Activated naive CD4-positive, alpha-beta T cell treated with anti-CD3 and anti-CD28 coated beads for 36 hours (primary cell): ENCODE results near the gene DET1. TPM values are rescaled to one million over a fixed set of nuclear protein-coding genes. Genes with fewer than 3 reads are reported as not detected.
"Not testable (repeated sequence)": the region's sequence is repeated elsewhere in the genome, so short reads cannot be mapped to it uniquely, and the experiment has no call there.

Experiments
- CTCF ChIA-PET: fragments of 350-600 bp; sonication (Branson Sonifier 250); formaldehyde crosslinking; loops from one replicate; lab custom pipeline; 2021; ENCODE audit warnings: antibody characterized with exemption; lab: Charles Lee
- DNase-seq: peaks from one replicate; pipeline ENCODE4 v3.0.0-alpha.2; 2020
- H3K27ac Mint-ChIP-seq: one replicate; pipeline ENCODE4 v1.8.0; 2021; ENCODE audit warnings: mild to moderate bottlenecking, mixed read lengths
- H3K27me3 Mint-ChIP-seq: one replicate; pipeline ENCODE4 v1.8.0; 2021; ENCODE audit warnings: low read depth, mixed read lengths
- H3K36me3 Mint-ChIP-seq: one replicate; pipeline ENCODE4 v1.8.0; 2021; ENCODE audit warnings: low read depth, mixed read lengths
- H3K4me1 Mint-ChIP-seq: one replicate; pipeline ENCODE4 v1.8.0; 2021; ENCODE audit warnings: low read depth, mixed read lengths
- H3K4me3 Mint-ChIP-seq: one replicate; pipeline ENCODE4 v1.8.0; 2021; ENCODE audit warnings: mild to moderate bottlenecking, moderate library complexity, mixed read lengths
- H3K9me3 Mint-ChIP-seq: one replicate; pipeline ENCODE4 v1.8.0; 2021; ENCODE audit warnings: mixed read lengths
- intact Hi-C: fragments of 100-400 bp; cut with micrococcal nuclease; formaldehyde crosslinking; loops from one replicate; pipeline ENCODE4 v1.15.1; 2023
- total RNA-seq, 2 experiments: library from RNA; stranded (reverse); gene quantifications; one replicate each; pipeline ENCODE4 v1.2.3, GENCODE V29; 2021

Gene DET1
- total RNA-seq, 2 experiments from 2014 or later: 2.0 to 2.9 TPM

DNA sequence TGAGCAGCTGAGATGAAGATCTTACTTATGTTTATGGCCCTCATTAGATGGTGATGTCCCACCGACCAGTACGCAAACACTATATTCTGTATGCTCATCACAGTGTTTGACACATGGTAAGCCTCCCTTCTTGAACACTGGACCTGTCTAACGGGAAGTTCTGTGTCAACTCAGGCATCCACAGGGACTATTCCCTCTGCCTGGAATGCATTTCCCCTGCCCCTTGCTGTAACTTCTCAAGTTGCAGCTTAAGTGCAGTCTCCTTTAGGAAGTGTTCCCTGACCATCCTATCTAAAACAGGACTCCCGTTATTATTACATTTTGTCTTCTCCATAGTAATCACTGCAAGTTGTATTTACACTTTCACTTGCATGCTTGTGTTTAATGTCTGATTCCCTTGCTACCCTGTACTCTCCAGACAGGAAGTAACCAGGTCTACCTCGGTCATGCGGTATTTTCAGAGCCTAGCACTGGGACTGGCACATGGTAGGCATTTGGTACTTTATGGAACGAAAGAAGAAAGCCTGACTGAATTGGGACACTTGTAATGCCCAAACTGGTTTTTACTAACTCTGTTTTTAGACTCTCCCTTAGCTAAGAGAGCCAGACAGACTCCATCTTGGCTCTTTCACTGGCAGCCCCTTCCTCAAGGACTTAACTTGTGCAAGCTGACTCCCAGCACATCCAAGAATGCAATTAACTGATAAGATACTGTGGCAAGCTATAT, 8.7 kb downstream of the DET1 start:
- H3K4me3 Mint-ChIP-seq: no peak overlapping the region
- CTCF ChIA-PET: no interaction called here
- no peaks in the 10 kb centered on the region for H3K27me3 Mint-ChIP-seq
- peaks cover 10% of the 10 kb centered on the region for H3K9me3 Mint-ChIP-seq
- H3K36me3 Mint-ChIP-seq: peaks cover 24% of the 10 kb centered on the region
- DNase-seq: no peak
- no peaks in the 10 kb centered on the region for H3K4me1 Mint-ChIP-seq
- intact Hi-C loops: no loop called here
- no peak overlapping the region for H3K27ac Mint-ChIP-seq

DNA sequence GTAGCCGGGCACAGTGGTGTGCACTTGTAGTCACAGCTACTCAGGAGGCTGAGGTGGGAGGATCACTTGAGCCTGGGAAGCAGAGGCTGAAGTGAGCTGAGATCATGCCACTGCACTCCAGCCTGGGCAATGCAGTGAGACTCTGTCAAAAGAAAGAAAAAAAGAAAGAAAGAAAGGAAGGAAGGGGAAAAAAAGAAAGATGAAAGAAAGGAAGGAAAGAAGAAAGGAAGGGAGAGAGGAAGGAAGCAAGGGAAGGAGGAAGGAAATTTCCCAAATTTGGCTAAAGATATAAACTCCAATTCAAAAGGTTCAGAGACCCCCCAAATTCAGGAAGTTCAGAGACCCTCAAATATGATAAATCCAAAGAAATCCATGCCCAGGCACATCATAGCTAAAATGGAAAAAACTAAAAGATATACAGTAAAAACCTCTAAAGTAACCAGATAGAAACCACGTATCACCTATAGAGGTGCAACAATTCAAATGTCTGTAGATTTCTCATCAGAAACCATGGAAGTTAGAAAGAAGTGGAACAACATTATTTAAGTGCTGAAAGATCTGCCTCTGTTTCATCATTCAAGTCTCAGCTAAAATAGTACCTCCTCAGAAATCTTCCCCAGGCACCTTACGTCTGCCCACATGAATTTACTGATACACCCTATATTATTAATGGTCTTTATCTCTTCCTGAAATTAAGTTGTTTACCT, 10.7 kb downstream of the DET1 start:
- peaks cover 12% of the 10 kb centered on the region for H3K9me3 Mint-ChIP-seq
- H3K27ac Mint-ChIP-seq: no peak overlapping the region
- CTCF ChIA-PET: no interaction called here
- intact Hi-C loops: no loop called here
- H3K27me3 Mint-ChIP-seq: no peaks in the 10 kb centered on the region
- no peak for DNase-seq
- H3K4me1 Mint-ChIP-seq: no peaks in the 10 kb centered on the region
- peaks cover 36% of the 10 kb centered on the region for H3K36me3 Mint-ChIP-seq
- no peak overlapping the region for H3K4me3 Mint-ChIP-seq

- DNase-seq: no peak
- Mint-ChIP-seq H3K27ac (no peak overlapping the region), H3K9me3 (peaks cover 12% of the 10 kb centered on the region), H3K27me3 (no peaks in the 10 kb centered on the region), H3K4me1 (no peaks in the 10 kb centered on the region), H3K4me3 (no peak overlapping the region), H3K36me3 (peaks cover 40% of the 10 kb centered on the region)
- intact Hi-C loops: no loop called here
- CTCF ChIA-PET: no interaction called here
Measured at GRCh38 chr15:88535100-88535499, 11.4 kb downstream of the DET1 start.

GRCh38 chr15:88533376-88533775, 13.1 kb downstream of the DET1 start:
- CTCF ChIA-PET: no interaction called here

DNA sequence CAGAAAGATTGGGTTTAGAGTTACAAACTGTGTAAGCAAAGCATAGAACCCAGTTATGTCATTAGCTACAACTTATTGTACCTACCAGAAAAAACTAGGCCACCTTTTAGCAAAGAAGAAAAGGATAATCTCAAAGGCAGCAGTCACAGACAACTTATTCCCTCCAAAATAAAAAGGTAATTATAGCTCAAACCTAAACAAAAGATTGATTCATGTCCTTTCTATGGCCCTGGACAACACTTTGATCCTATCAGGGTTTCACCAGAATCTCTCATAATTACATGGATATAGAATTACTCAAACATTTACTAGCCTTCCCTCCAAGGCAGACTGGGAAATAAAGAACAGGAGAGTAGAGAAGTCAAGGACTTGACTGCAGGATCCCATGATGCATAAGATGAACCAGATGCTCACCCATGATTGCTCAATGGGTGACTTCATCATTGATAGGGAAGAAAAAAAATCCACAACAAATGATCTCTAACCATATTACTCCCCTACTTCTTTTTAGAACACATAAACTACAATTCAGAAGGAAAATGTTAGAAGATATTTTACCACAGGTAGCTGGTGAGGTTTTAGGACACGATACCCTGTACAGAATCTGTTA, 17.4 kb downstream of the DET1 start:
- Mint-ChIP-seq H3K4me3 (no peak overlapping the region), H3K4me1 (no peaks in the 10 kb centered on the region), H3K27me3 (no peaks in the 10 kb centered on the region), H3K27ac (no peak overlapping the region), H3K9me3 (peaks cover 2% of the 10 kb centered on the region), H3K36me3 (peaks cover 42% of the 10 kb centered on the region)
- no peak for DNase-seq
- CTCF ChIA-PET: no interaction called here
- intact Hi-C loops: no loop called here

More at GRCh38 chr15:88533376-88533775, 13.1 kb downstream of the DET1 start:
- Mint-ChIP-seq H3K9me3 (peaks cover 12% of the 10 kb centered on the region), H3K36me3 (peaks cover 43% of the 10 kb centered on the region), H3K4me1 (no peaks in the 10 kb centered on the region), H3K27me3 (no peaks in the 10 kb centered on the region), H3K4me3 (no peak overlapping the region), H3K27ac (no peak overlapping the region)
- intact Hi-C loops: no loop called here
- no peak for DNase-seq

DNA sequence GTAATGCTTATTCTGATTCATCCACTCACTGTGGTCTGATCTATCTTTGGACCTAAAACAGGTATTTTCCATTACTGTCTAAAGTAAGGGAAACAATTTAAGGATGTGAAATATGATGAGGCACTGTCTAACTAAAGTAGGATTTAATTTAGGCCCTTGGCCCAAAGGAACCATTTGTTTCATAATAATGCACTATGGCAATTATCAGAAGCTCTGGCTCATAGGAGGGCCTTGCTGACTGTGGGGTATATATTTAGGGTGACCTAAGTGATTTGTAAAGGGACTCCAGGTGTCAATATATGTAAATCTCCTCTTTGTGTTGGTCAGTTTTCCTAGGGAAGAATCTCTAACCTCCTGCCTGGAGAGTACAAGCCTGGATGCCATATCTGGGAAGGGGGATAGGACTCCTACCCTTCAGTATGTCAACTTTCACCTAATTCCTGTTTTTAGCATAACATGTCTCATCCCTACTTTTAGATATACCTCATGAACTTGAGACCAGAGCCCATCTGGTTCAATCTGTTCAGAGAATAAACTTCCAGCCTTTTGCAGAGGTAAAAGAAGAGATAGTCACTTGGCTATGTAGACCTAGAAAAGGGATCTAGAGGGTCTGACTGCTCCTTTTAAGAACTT, 20.1 kb downstream of the DET1 start:
- no peak for DNase-seq
- intact Hi-C loops: no loop called here
- no peak overlapping the region for H3K4me3 Mint-ChIP-seq
- no peaks in the 10 kb centered on the region for H3K27me3 Mint-ChIP-seq
- CTCF ChIA-PET: interaction anchor here (0.8 kb wide), 1 partner anchor 77 kb away, joined by 3 read pairs; no protein-coding TSS in a partner anchor
- peaks cover 34% of the 10 kb centered on the region for H3K36me3 Mint-ChIP-seq
- no peaks in the 10 kb centered on the region for H3K4me1 Mint-ChIP-seq
- no peak overlapping the region for H3K27ac Mint-ChIP-seq
- no peaks in the 10 kb centered on the region for H3K9me3 Mint-ChIP-seq

DNA sequence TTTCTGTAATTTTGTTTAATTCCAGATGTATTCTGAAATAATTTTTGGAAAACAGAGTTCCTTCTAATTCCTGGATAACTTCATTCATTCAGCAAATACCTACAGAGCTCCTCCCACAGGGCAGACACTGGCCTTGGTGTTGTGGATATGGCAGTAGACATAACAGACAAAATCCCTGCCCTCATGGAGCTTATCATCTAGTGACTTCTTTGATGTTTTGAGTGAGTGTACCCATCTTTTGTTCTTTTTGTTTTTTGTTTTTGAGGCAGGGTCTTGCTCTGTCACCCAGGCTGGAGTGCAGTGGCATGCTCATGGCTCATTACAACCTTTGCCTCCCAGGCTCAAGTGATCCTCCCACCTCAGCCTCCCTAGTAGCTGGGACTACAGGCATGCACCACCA, 21.1 kb downstream of the DET1 start:
- intact Hi-C loops: no loop called here
- H3K36me3 Mint-ChIP-seq: peaks cover 28% of the 10 kb centered on the region
- H3K4me1 Mint-ChIP-seq: no peaks in the 10 kb centered on the region
- DNase-seq: no peak
- no peaks in the 10 kb centered on the region for H3K9me3 Mint-ChIP-seq
- CTCF ChIA-PET: no interaction called here
- H3K4me3 Mint-ChIP-seq: no peak overlapping the region
- H3K27me3 Mint-ChIP-seq: no peaks in the 10 kb centered on the region
- no peak overlapping the region for H3K27ac Mint-ChIP-seq

DNA sequence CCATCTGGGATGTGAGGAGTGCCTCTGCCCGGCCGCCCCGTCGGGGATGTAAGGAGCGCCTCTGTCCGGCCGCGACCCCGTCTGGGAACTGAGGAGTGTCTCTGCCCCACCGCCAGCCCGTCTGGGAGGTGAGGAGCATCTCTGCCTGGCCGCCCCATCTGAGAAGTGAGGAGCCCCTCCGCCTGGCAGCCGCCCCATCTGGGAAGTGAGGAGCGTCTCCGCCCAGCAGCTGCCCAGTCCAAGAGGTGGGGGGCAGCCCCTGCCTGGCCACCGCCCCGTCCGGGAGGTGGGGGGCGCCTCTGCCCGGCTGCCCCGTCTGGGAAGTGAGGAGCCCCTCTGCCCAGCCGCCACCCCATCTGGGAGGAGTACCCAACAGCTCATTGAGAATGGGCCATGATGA, 22.4 kb downstream of the DET1 start:
- CTCF ChIA-PET, H3K9me3 Mint-ChIP-seq, H3K4me1 Mint-ChIP-seq, H3K4me3 Mint-ChIP-seq, H3K27ac Mint-ChIP-seq, DNase-seq, H3K27me3 Mint-ChIP-seq, intact Hi-C loops: not testable (repeated sequence)
- H3K36me3 Mint-ChIP-seq: peaks cover 22% of the 10 kb centered on the region

- intact Hi-C loops: no loop called here
Measured at GRCh38 chr15:88518903-88519302, 27.6 kb downstream of the DET1 start.

DNA sequence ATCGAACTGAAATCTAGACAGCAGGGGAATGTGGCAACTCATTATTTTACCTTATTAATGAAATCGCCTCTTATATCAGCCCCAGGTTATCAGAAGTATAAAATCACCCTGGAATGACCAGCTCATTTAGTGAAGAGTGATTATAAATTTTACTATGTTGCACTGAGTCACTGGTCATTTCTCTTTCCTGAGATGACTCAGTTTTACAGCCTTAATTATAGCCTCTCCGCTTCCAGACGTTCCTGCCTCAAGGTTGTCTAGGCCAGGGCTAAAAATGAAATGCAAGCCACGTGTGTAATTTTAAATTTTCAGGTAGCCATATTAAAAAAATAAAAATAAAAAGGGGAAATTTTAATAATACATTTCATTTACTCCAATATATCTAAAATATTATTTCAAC, 33.3 kb downstream of the DET1 start:
- intact Hi-C loops: no loop called here
- DNase-seq: no peak
- no peak overlapping the region for H3K4me3 Mint-ChIP-seq
- no peaks in the 10 kb centered on the region for H3K4me1 Mint-ChIP-seq
- CTCF ChIA-PET: no interaction called here
- no peaks in the 10 kb centered on the region for H3K27me3 Mint-ChIP-seq
- peaks cover 8% of the 10 kb centered on the region for H3K36me3 Mint-ChIP-seq
- H3K9me3 Mint-ChIP-seq: no peaks in the 10 kb centered on the region
- no peak overlapping the region for H3K27ac Mint-ChIP-seq

More at GRCh38 chr15:88518903-88519302, 27.6 kb downstream of the DET1 start:
- Mint-ChIP-seq H3K9me3 (no peaks in the 10 kb centered on the region), H3K27me3 (no peaks in the 10 kb centered on the region), H3K4me1 (no peaks in the 10 kb centered on the region), H3K36me3 (peaks cover 5% of the 10 kb centered on the region), H3K27ac (no peak overlapping the region), H3K4me3 (no peak overlapping the region)
- CTCF ChIA-PET: no interaction called here
- DNase-seq: no peak

GRCh38 chr15:88512601-88513000, 33.9 kb downstream of the DET1 start:
- intact Hi-C loops: no loop called here
- no peak overlapping the region for H3K27ac Mint-ChIP-seq
- no peak overlapping the region for H3K4me3 Mint-ChIP-seq
- H3K36me3 Mint-ChIP-seq: peaks cover 8% of the 10 kb centered on the region
- no peaks in the 10 kb centered on the region for H3K4me1 Mint-ChIP-seq
- no peak for DNase-seq
- CTCF ChIA-PET: no interaction called here
- H3K9me3 Mint-ChIP-seq: no peaks in the 10 kb centered on the region
- H3K27me3 Mint-ChIP-seq: no peaks in the 10 kb centered on the region

GRCh38 chr15:88512078-88512477, 34.4 kb downstream of the DET1 start:
- CTCF ChIA-PET: no interaction called here
- no peak for DNase-seq
- intact Hi-C loops: no loop called here
- Mint-ChIP-seq H3K4me1 (no peaks in the 10 kb centered on the region), H3K36me3 (peaks cover 8% of the 10 kb centered on the region), H3K4me3 (no peak overlapping the region), H3K27me3 (no peaks in the 10 kb centered on the region), H3K27ac (no peak overlapping the region), H3K9me3 (no peaks in the 10 kb centered on the region)
